ENCODE data around the gene SPTBN4.

- TF ChIP-seq POLR2A (IDR thresholded peaks at IDR 0.05) (no peak), CTCF (IDR thresholded peaks at IDR 0.05) (no peak), POLR2AphosphoS5 (IDR thresholded peaks at IDR 0.05) (no peak), EP300 (IDR thresholded peaks at IDR 0.05) (no peak)
These were observed 57.9 kb downstream of the SPTBN4 start for GRCh38 chr19:40524655-40525054.
